ENCODE data around the gene IRF2BP2. TPM values are rescaled to one million over a fixed set of nuclear protein-coding genes. Genes with fewer than 3 reads are reported as not detected.
A peak's percentile ranks its signal among the peaks of the same experiment; 100 is the strongest.

Gene IRF2BP2
- total and polyA plus RNA-seq, 2 of the 13 experiments (the other 11 are each of a cell fraction or from before 2014, with no cell fraction given), result 140 to 147 TPM

DNA sequence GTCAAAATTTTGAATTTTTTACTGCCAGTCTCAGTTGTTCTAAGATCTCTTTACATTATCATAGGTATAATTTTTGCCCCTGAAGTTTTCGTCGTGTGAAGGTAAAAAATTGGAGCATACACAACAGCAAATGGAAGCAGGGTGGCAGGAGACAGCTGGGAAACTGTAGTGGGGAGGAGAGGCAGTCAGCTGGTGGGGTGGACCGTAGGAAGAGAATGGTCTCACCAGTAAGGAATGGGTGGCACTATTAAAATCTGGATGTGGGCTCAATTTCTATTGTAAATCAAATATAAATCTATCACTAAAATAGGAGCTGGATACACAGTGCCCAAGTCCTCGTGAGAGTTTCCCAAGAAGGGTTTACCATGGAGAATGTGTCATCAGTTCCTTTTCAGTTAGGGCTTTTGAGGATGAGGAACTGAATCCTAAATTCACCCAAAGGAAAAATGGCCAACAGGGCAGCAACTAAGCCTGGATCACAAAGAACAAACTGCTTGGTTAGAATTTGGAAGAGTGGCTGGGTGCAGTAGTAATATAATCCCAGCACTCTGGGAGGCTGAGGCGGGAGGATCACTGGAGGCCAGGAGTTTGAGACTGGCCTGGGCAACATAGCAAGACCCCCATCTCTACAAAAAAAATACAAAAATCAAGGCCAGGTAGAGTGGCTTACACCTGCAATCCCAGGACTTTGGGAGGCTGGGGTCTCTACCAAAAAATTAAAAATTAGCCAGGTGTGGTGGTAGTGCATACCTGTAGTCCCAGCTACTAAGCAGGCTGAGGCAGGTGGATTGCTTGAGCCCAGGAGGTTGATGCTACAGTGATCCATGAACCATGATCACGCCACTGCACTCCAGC lies 10.5 kb upstream of the IRF2BP2 start (continued):
- TF ChIP-seq HIVEP1 (CRISPR knock-in tag; IDR thresholded peaks at IDR 0.05) (no peak), ZFY (CRISPR knock-in tag; IDR thresholded peaks at IDR 0.05) (0 out of 2 replicates have a peak, but pooled peaks have one; percentile 28)

GRCh38 chr1:234619794-234620247 lies 9.8 kb upstream of the IRF2BP2 start:
- peak overlapping the region; percentile 83 for H3K9ac ChIP-seq (ENCODE audit: insufficient read depth, low read depth, low read length)
- no TSS peak for BruUV-seq (replicated peaks)
- ATAC-seq, result peak; percentile 81
- H3K4me2 ChIP-seq (ENCODE audit: low read depth, low read length), result peak overlapping the region; percentile 74
- peak; percentile 40 for FAIRE-seq
- intact Hi-C loops (cut with micrococcal nuclease; ENCODE audit: unreplicated experiment) (loop anchor here (2.0 kb wide), 1 partner anchor 23 kb away; no protein-coding TSS in a partner anchor), in situ Hi-C loops (cut with HindIII; ENCODE audit: extremely low pct_ligation_motif_present, low pct_unique_long_range_greater_than_20kb) (no loop called here)
- H3K9me3 ChIP-seq (ENCODE audit: low read length), result no peaks in the 10 kb centered on the region
- no peak overlapping the region for H2AFZ ChIP-seq (ENCODE audit: low read length)
- H3K4me3 ChIP-seq (replicated peaks in 1 of 3; ENCODE audit: insufficient read depth in 1 of 3, low read depth in 2 of 3, low read length in 3 of 3), result peak overlapping the region in 1 of 3 experiments; percentile 49; a peak in 2 of 6 replicates
- WGBS (ENCODE audit: low lambda C conversion rate), result 2% methylated on average over 6 of the region's 6 CpGs
- peak overlapping the region; percentile 99 for H3K27ac ChIP-seq (ENCODE audit: extremely low read length, insufficient read depth, low read length)
- H3K4me1 ChIP-seq (ENCODE audit: insufficient read depth, low read length), result peaks cover 100% of the 10 kb centered on the region
- H3K27me3 ChIP-seq (ENCODE audit: control insufficient read depth in 1 of 2, insufficient read depth in 2 of 2, low read length in 2 of 2), result no peaks in the 10 kb centered on the region
- DNase-seq (ENCODE audit: low spot score), result peak; percentile 97
- H4K20me1 ChIP-seq (ENCODE audit: insufficient read depth, low read length), result no peaks in the 10 kb centered on the region
- ChIA-PET POLR2A (interaction anchor here (1.0 to 8.0 kb wide), 23 partner anchors 8 to 464 kb away, joined by 3 to 142 read pairs (median 7); partner anchors contain the start of gene IRF2BP2), CTCF (ENCODE audit: low intra/inter-chr PET ratio, low total read pairs) (no interaction called here)
- H3K36me3 ChIP-seq (replicated peaks in 1 of 2; ENCODE audit: control insufficient read depth in 1 of 2, insufficient read depth in 2 of 2, low read length in 2 of 2), result no peaks in the 10 kb centered on the region
- peaks cover 8% of the 10 kb centered on the region for H3K79me2 ChIP-seq (ENCODE audit: insufficient read depth, low read length)
- TF ChIP-seq ZNF143 (CRISPR knock-in tag; IDR thresholded peaks at IDR 0.05), result no peak
- TF ChIP-seq, protein P1, sequence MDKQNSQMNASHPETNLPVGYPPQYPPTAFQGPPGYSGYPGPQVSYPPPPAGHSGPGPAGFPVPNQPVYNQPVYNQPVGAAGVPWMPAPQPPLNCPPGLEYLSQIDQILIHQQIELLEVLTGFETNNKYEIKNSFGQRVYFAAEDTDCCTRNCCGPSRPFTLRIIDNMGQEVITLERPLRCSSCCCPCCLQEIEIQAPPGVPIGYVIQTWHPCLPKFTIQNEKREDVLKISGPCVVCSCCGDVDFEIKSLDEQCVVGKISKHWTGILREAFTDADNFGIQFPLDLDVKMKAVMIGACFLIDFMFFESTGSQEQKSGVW (CRISPR knock-in tag; IDR thresholded peaks at IDR 0.05; ENCODE audit: borderline replicate concordance), result no peak
- TF ChIP-seq RFX3 (CRISPR knock-in tag; IDR thresholded peaks at IDR 0.05), result no peak
- peak; percentile 96 for TF ChIP-seq CEBPB (IDR thresholded peaks at IDR 0.05; ENCODE audit: borderline replicate concordance, low read depth, low read length)
- no peak; the same call in 1 of the 2 replicates for TF ChIP-seq CREB1 (IDR thresholded peaks at IDR 0.05)
- peak; percentile 77 for TF ChIP-seq CREB1 (CRISPR knock-in tag; IDR thresholded peaks at IDR 0.05)
- TF ChIP-seq PCBP2 (optimal IDR thresholded peaks at IDR 0.05; ENCODE audit: low read depth, low read length, poor library complexity, severe bottlenecking), result no peak
- TF ChIP-seq RXRB (CRISPR knock-in tag; IDR thresholded peaks at IDR 0.05; ENCODE audit: borderline replicate concordance), result peak; percentile 72
- TF ChIP-seq POLR2AphosphoS5 (IDR thresholded peaks at IDR 0.05; ENCODE audit: low read depth, low read length), result peak; percentile 86
- no peak for TF ChIP-seq ZNF605 (CRISPR knock-in tag; IDR thresholded peaks at IDR 0.05)
- no peak for TF ChIP-seq MTF1 (CRISPR knock-in tag; IDR thresholded peaks at IDR 0.05)
- peak; percentile 86 for TF ChIP-seq FOXK2 (IDR thresholded peaks at IDR 0.05)
- TF ChIP-seq ZNF781 (CRISPR knock-in tag; IDR thresholded peaks at IDR 0.05; ENCODE audit: borderline replicate concordance, not compliant biosample characterization), result no peak
- TF ChIP-seq RBFOX2 (IDR thresholded peaks at IDR 0.05; ENCODE audit: low read depth, low read length), result peak; percentile 45
- peak; percentile 79; the same call in 1 of the 2 replicates for TF ChIP-seq TFAP4 (IDR thresholded peaks at IDR 0.05; ENCODE audit: borderline replicate concordance, low read depth)
- no peak for TF ChIP-seq RAD51 (IDR thresholded peaks at IDR 0.05; ENCODE audit: borderline replicate concordance)
- no peak for TF ChIP-seq ZNF337 (CRISPR knock-in tag; IDR thresholded peaks at IDR 0.05; ENCODE audit: borderline replicate concordance, low read depth)
- no peak for TF ChIP-seq ZNF343 (CRISPR knock-in tag; IDR thresholded peaks at IDR 0.05)
- TF ChIP-seq ZNF331 (CRISPR knock-in tag; IDR thresholded peaks at IDR 0.05), result peak; percentile 68
- TF ChIP-seq SP2 (CRISPR knock-in tag; IDR thresholded peaks at IDR 0.05), result no peak
- TF ChIP-seq FOSL2 (CRISPR knock-in tag; IDR thresholded peaks at IDR 0.05), result no peak
- no peak for TF ChIP-seq REXO4 (CRISPR knock-in tag; IDR thresholded peaks at IDR 0.05; ENCODE audit: borderline replicate concordance)

Measured in HepG2 (cell line).